ENCODE data around the gene BEND4.

BEND4 gene

GRCh38 chr4:42080306-42080705 is 72.1 kb downstream of the BEND4 start:
- Histone ChIP-seq H3K27ac (ENCODE audit: low read depth, low read length) (no peak overlapping the region), H3K4me3 (ENCODE audit: low read length) (no peak overlapping the region), H3K4me1 (ENCODE audit: control insufficient read depth, insufficient read depth, low read length) (no peaks in the 10 kb centered on the region), H3K27me3 (ENCODE audit: control insufficient read depth, insufficient read depth, low read length) (no peaks in the 10 kb centered on the region), H3K36me3 (ENCODE audit: control insufficient read depth, insufficient read depth, low read length) (peaks cover 5% of the 10 kb centered on the region), H3K9ac (ENCODE audit: low read length) (no peak overlapping the region)

DNA sequence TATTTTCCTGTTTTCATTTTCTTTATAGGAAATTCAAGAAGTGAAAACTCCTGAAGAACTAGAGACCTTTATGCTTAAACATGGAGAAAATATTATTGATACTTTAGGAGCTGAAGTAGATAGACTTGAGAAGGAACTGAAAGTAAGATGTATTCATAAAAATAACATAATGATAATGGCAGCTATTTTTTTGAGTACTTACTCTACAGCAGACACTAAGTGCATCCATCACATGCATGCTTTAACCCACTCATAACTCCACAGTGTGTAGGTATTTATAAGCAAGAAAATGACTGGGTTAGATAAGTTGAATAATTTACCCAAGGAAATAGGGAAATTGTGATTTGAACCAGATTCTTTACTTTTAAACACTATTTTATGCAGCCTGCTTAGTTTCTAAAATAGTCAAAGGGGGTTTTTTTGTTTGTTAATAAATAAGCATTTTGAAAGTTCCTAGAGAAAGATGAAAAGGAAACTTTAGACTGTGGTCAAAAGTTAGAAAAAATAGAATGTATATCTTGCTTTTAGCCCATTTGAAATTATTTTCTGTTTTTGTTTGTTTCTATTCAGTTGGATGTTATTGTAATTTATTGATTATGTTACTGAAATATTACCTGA is 74.2 kb downstream of the BEND4 start:
- Histone ChIP-seq H3K27me3 (ENCODE audit: control insufficient read depth, insufficient read depth, low read length) (no peaks in the 10 kb centered on the region), H3K36me3 (ENCODE audit: control insufficient read depth, insufficient read depth, low read length) (peaks cover 3% of the 10 kb centered on the region), H3K9ac (ENCODE audit: low read length) (no peak overlapping the region), H3K4me3 (ENCODE audit: low read length) (no peak overlapping the region), H3K27ac (ENCODE audit: low read depth, low read length) (no peak overlapping the region), H3K4me1 (ENCODE audit: control insufficient read depth, insufficient read depth, low read length) (no peaks in the 10 kb centered on the region)

DNA sequence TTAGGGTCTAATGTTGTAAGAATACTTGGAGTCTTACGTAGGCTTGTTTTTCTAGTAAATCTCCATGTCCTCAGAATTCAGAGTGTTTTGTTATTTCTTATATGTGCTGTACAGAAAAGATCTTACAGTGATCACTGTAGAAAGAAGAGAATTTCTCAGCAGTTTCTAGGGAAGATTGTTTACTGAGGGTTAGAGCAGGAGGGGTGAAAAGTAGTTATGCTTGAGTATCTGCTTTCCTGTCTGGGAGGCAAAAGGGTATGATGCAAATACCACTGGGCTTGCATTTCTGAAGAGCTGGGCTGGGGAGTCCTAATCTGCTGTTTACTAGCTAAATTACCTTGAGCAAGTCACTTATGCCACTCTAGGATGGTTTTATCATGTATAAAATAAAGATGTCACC is 78.2 kb downstream of the BEND4 start:
- H3K36me3 ChIP-seq (ENCODE audit: control insufficient read depth, insufficient read depth, low read length) = peaks cover 5% of the 10 kb centered on the region

GRCh38 chr4:42070463-42070862 is 82.0 kb downstream of the BEND4 start:
- no peaks in the 10 kb centered on the region for H3K4me1 ChIP-seq (ENCODE audit: control insufficient read depth, insufficient read depth, low read length)
- H3K9ac ChIP-seq (ENCODE audit: low read length) = no peak overlapping the region
- H3K36me3 ChIP-seq (ENCODE audit: control insufficient read depth, insufficient read depth, low read length) = peaks cover 5% of the 10 kb centered on the region
- no peak overlapping the region for H3K4me3 ChIP-seq (ENCODE audit: low read length)
- H3K27me3 ChIP-seq (ENCODE audit: control insufficient read depth, insufficient read depth, low read length) = no peaks in the 10 kb centered on the region
- no peak overlapping the region for H3K27ac ChIP-seq (ENCODE audit: low read depth, low read length)

More for the DNA sequence above, 78.2 kb downstream of the BEND4 start:
- no peak overlapping the region for H3K4me3 ChIP-seq (ENCODE audit: low read length)
- no peak overlapping the region for H3K27ac ChIP-seq (ENCODE audit: low read depth, low read length)
- H3K4me1 ChIP-seq (ENCODE audit: control insufficient read depth, insufficient read depth, low read length) = no peaks in the 10 kb centered on the region
- H3K9ac ChIP-seq (ENCODE audit: low read length) = no peak overlapping the region
- H3K27me3 ChIP-seq (ENCODE audit: control insufficient read depth, insufficient read depth, low read length) = no peaks in the 10 kb centered on the region

- no peak overlapping the region for H3K9ac ChIP-seq (ENCODE audit: low read length)
Observed at GRCh38 chr4:42067264-42067663, 85.2 kb downstream of the BEND4 start.

GRCh38 chr4:42066402-42066801 is 86.1 kb downstream of the BEND4 start:
- Histone ChIP-seq H3K27me3 (ENCODE audit: control insufficient read depth, insufficient read depth, low read length) (no peaks in the 10 kb centered on the region), H3K27ac (ENCODE audit: low read depth, low read length) (no peak overlapping the region), H3K4me1 (ENCODE audit: control insufficient read depth, insufficient read depth, low read length) (no peaks in the 10 kb centered on the region), H3K4me3 (ENCODE audit: low read length) (no peak overlapping the region), H3K9ac (ENCODE audit: low read length) (no peak overlapping the region), H3K36me3 (ENCODE audit: control insufficient read depth, insufficient read depth, low read length) (peaks cover 5% of the 10 kb centered on the region)

More at GRCh38 chr4:42067264-42067663, 85.2 kb downstream of the BEND4 start:
- Histone ChIP-seq H3K27me3 (ENCODE audit: control insufficient read depth, insufficient read depth, low read length) (no peaks in the 10 kb centered on the region), H3K4me3 (ENCODE audit: low read length) (no peak overlapping the region), H3K4me1 (ENCODE audit: control insufficient read depth, insufficient read depth, low read length) (no peaks in the 10 kb centered on the region), H3K36me3 (ENCODE audit: control insufficient read depth, insufficient read depth, low read length) (peaks cover 5% of the 10 kb centered on the region), H3K27ac (ENCODE audit: low read depth, low read length) (no peak overlapping the region)

Measured in rectal smooth muscle tissue (tissue), 1 donor.